AG10803 (cell line): ENCODE measurements around the gene SERPINA4.

ENCODE experiments used
- DNase-seq: peaks from one replicate; pipeline ENCODE4 v3.0.0; 2010; ENCODE audit warnings: low read depth
- H3K4me3 ChIP-seq: 2 replicates; pipeline ENCODE4 v1.5.1; 2011; ENCODE audit warnings: mild to moderate bottlenecking, low read length, control low read depth
- TF ChIP-seq, protein P1 (sequence below): conservative IDR thresholded peaks from 2 replicates; pipeline ENCODE4 v1.5.1; 2011; ENCODE audit warnings: mild to moderate bottlenecking, low read length, control low read depth, inconsistent platforms

The SERPINA4 gene

DNA sequence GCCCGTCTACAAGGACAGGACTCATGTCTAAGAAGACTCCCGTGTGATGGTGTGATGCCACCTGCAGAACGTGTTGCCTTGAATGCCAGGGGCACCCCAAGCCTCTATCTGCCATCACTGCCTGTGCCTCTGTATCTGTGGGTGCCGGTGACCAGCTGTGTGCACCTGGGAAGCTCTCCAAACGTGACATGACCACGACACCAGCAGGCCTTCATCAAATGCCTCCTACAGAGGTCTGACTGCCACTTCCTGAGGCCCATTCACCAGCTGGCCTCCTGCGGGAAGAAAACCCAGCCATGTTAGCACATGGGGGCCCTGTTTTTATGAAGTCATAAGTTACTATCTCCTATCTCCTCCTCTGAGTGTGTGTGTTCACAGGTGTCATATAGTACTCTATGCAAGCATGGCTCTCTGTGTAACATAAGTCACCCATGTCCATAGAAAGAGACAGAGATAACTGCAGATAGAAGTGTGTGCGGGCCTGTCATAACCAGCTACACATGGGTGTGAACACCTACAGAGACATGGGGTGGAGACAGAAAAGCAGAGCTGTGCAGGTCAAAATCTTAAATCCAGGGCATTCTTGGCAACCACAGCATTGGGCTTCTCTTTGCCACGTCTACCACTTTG, 18.3 kb upstream of the SERPINA4 start:
- DNase-seq, result no peak
- TF ChIP-seq, protein P1, sequence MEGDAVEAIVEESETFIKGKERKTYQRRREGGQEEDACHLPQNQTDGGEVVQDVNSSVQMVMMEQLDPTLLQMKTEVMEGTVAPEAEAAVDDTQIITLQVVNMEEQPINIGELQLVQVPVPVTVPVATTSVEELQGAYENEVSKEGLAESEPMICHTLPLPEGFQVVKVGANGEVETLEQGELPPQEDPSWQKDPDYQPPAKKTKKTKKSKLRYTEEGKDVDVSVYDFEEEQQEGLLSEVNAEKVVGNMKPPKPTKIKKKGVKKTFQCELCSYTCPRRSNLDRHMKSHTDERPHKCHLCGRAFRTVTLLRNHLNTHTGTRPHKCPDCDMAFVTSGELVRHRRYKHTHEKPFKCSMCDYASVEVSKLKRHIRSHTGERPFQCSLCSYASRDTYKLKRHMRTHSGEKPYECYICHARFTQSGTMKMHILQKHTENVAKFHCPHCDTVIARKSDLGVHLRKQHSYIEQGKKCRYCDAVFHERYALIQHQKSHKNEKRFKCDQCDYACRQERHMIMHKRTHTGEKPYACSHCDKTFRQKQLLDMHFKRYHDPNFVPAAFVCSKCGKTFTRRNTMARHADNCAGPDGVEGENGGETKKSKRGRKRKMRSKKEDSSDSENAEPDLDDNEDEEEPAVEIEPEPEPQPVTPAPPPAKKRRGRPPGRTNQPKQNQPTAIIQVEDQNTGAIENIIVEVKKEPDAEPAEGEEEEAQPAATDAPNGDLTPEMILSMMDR, result no peak
- no peak overlapping the region for H3K4me3 ChIP-seq

- TF ChIP-seq, protein P1, result no peak
- no peak overlapping the region for H3K4me3 ChIP-seq
- no peak for DNase-seq
Observed at GRCh38 chr14:94543449-94544124, 17.7 kb upstream of the SERPINA4 start.

GRCh38 chr14:94544726-94545125, 16.5 kb upstream of the SERPINA4 start:
- no peak overlapping the region for H3K4me3 ChIP-seq
- DNase-seq, result no peak
- TF ChIP-seq, protein P1, result no peak

GRCh38 chr14:94545131-94545841, 16.0 kb upstream of the SERPINA4 start:
- no peak overlapping the region for H3K4me3 ChIP-seq
- no peak for DNase-seq
- TF ChIP-seq, protein P1, result no peak

DNA sequence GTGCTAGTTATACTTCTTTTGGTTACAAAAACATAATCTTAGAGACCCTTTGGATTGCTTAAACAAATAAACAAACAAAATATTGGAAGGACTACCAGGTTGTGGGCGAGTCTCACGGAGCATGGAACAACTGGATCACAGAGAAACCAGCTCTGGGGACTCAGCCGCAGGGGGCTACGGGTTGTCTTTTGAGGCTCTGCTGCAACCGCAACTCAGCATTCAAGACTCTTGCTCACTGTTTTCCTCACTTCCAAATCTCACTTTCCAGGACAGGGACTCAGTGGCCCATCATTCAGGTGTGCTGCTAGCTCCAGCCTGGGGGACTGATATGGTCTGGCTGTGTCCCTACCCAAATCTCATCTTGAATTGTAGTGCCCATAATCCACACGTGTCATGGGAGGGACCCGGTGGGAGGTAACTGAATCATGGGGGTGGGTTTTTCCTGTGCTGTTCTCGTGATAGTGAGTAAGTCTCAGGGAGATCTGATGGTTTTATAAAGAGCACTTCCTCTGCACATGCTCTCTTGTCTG, 14.0 kb upstream of the SERPINA4 start:
- no peak for DNase-seq
- TF ChIP-seq, protein P1, result no peak
- no peak overlapping the region for H3K4me3 ChIP-seq

DNA sequence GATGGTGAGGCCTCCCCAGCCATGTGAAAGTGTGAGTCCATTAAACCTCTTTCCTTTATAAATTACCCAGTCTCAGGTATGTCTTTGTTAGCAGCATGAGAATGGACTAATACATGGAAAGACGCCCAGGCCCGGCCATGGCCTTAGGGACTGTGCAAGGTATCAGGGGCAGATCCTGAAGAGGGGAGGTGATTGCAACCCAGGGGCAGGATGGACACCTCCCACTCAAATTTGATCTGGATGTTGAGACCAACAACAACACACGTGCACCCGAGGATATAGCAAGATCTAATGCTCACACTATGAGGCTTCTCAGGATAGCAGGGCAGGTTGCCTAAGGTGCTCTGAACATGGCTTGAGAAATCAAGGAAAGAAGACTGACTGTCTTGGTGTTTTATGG, 13.5 kb upstream of the SERPINA4 start:
- H3K4me3 ChIP-seq, result no peak overlapping the region
- TF ChIP-seq, protein P1, result no peak
- DNase-seq, result no peak
